Left lung (tissue), 10 donors: ENCODE data around the gene CACNA1C. TPM values are rescaled to one million over a fixed set of nuclear protein-coding genes. Genes with fewer than 3 reads are reported as not detected.
A peak's percentile ranks its signal among the peaks of the same experiment; 100 is the strongest.

Source experiments
- ATAC-seq: fragments of 200-7000 bp; cut with Tn5 transposase; one replicate; pipeline ENCODE4 v1.9.1; 2020; ENCODE audit warnings: moderate library complexity
- DNase-seq, 4 donors: peaks; one replicate each; pipeline ENCODE4 v3.0.0-alpha.2; 2013 to 2020
- H3K27ac ChIP-seq, 2 donors: fragments of 200-600 bp; sonication (generic) in 1 of 2; one replicate each; pipeline versions ENCODE4 v1.5.0 to v1.8.0; 2020 to 2021
- H3K27me3 ChIP-seq, 2 donors: fragments of 200-600 bp; sonication (generic) in 1 of 2; one replicate each; pipeline versions ENCODE4 v1.5.0 to v1.8.0; 2020 to 2021
- H3K36me3 ChIP-seq, 2 donors: fragments of 200-600 bp; sonication (generic) in 1 of 2; one replicate each; pipeline versions ENCODE4 v1.5.0 to v1.8.0; 2020 to 2021
- H3K4me1 ChIP-seq, 2 donors: fragments of 200-600 bp; one replicate each; pipeline ENCODE4 v1.8.0; 2021
- H3K4me3 ChIP-seq, 2 donors: fragments of 200-600 bp; sonication (generic) in 1 of 2; one replicate each; pipeline versions ENCODE4 v1.5.0 to v1.8.0; 2020 to 2021; ENCODE audit warnings: mild to moderate bottlenecking in 1 of 2
- H3K9me3 ChIP-seq, 2 donors: fragments of 200-600 bp; sonication (generic) in 1 of 2; one replicate each; pipeline versions ENCODE4 v1.5.0 to v1.8.0; 2020 to 2021
- intact Hi-C, 2 donors: fragments of 100-400 bp; cut with DNase I; formaldehyde crosslinking; loops; one replicate each; pipeline versions ENCODE4 v1.11.2 to v1.14.2; 2022
- polyA plus RNA-seq, 6 donors: library from polyadenylated mRNA; unstranded; fragments of 120-200 nt; gene quantifications; one replicate each; pipeline ENCODE4 v1.2.1, GENCODE V29; 2013; ENCODE audit not compliant: insufficient read length in 6 of 6
- total RNA-seq, 2 donors: library from RNA; stranded (reverse); fragmentation: NEBNext Ultra II Directional; extraction: Animal tissue kit (Norgen Biotek cat#: 25700); gene quantifications; one replicate each; pipeline ENCODE4 v1.2.1, GENCODE V29; 2021
- TF ChIP-seq, protein P1 (sequence below), 2 donors: fragments of 200-600 bp; sonication (generic) in 1 of 2; IDR thresholded peaks; one replicate each; pipeline versions ENCODE4 v1.5.0 to v1.8.0; 2021; ENCODE audit warnings: antibody characterized with exemption in 2 of 2
- donor health status: DM: no; HTN: yes; CAD: no.
- donor health status: DM: no; HTN: no; CAD: no.

CACNA1C gene
- total and polyA plus RNA-seq, 8 donors, result 11.9 to 21.9 (median 14.2) TPM

DNA sequence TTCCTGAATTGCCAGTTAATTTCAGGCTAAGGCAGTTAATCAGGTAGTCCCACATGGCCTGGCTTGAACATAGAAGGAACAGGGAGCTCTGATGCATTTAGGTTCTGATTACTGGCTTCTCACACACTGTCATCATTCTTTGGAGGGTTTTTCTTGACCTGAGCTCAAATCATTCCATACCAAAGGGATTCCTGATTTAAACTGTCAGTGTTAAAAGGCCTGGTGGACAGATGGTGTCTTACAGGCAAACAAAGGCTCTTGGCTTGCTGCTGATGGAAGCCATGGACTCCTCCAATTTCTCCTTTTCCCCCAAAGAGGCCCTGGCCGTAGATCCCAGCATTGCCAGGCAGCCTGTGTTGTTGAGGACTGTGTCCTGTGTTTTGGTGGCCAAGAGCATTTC lies 30.2 kb downstream of the CACNA1C start:
- H3K27ac ChIP-seq, result no peak overlapping the region
- ATAC-seq, result no peak

DNA sequence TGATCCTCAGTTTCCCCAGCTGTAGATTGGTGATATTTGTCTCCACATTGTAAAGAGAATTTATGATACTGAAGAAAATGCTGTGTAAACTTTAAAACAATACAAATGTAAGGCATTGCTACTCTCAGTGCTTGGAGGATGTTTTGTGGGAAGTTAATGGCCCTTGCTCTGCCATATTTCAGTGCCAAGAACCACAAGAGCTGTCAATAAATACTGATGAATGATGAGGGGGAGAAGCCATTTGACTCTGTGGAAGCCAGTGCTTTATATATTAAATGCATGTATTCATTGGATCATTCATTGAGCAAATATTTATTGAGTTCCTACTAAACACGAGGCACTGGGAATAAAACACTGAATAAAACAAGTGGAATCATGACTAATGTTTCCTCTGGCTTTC lies 30.8 kb downstream of the CACNA1C start:
- Histone ChIP-seq H3K9me3 (peaks cover 0 to 2% of the 10 kb centered on the region in 2 donors), H3K4me1 (no peaks in the 10 kb centered on the region), H3K27ac (no peak overlapping the region), H3K27me3 (no peaks in the 10 kb centered on the region), H3K4me3 (no peak overlapping the region), H3K36me3 (no peaks in the 10 kb centered on the region)
- intact Hi-C loops, result no loop called here
- ATAC-seq (no peak), DNase-seq (no peak)
- TF ChIP-seq, protein P1, sequence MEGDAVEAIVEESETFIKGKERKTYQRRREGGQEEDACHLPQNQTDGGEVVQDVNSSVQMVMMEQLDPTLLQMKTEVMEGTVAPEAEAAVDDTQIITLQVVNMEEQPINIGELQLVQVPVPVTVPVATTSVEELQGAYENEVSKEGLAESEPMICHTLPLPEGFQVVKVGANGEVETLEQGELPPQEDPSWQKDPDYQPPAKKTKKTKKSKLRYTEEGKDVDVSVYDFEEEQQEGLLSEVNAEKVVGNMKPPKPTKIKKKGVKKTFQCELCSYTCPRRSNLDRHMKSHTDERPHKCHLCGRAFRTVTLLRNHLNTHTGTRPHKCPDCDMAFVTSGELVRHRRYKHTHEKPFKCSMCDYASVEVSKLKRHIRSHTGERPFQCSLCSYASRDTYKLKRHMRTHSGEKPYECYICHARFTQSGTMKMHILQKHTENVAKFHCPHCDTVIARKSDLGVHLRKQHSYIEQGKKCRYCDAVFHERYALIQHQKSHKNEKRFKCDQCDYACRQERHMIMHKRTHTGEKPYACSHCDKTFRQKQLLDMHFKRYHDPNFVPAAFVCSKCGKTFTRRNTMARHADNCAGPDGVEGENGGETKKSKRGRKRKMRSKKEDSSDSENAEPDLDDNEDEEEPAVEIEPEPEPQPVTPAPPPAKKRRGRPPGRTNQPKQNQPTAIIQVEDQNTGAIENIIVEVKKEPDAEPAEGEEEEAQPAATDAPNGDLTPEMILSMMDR (IDR thresholded peaks at IDR 0.05), result no peak

More for the DNA sequence above, 30.2 kb downstream of the CACNA1C start:
- no peak overlapping the region for H3K4me3 ChIP-seq
- no peaks in the 10 kb centered on the region for H3K27me3 ChIP-seq
- peaks cover 0 to 2% of the 10 kb centered on the region in 2 donors for H3K9me3 ChIP-seq
- no peak for DNase-seq
- H3K36me3 ChIP-seq, result no peaks in the 10 kb centered on the region
- intact Hi-C loops, result no loop called here
- H3K4me1 ChIP-seq, result no peaks in the 10 kb centered on the region
- TF ChIP-seq, protein P1 (IDR thresholded peaks at IDR 0.05), result no peak

DNA sequence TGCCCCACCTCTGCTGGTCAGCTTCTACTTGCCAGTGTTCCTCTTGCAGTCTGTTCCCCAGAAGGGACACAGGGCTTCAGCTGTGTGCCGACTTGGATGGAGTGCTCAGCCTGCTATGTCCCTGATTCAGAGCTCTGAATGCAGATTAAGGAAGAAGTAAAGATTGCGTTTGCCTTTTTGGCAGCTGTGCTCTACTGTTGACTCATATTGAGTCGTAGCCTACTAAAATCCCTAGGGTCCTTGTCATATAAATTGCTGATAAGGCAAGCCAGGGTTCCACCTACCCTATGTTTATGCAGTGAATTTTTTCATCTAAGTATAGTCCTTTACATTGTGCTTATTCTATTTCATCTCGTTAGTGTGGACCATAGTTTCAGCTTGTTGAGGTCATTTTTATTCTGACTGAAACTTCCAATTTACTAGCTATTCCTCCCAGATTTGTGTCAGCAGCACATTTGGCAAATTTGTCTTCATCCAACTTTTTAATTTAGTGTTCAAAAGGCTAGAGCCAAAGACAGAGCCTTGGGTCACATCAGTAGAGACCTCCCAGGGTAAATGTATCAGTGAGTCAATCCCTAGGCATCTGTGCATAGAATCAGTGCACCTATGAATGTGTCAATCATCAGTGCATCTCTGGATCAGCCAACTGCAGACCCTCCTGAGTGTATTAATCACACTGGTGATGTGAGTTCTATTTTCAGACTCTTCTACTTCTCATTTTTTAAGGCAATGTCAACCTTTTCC lies 31.9 kb downstream of the CACNA1C start:
- Histone ChIP-seq H3K27ac (peak overlapping the region in 1 of 2 donors; percentile 16), H3K36me3 (no peaks in the 10 kb centered on the region), H3K4me3 (no peak overlapping the region), H3K27me3 (no peaks in the 10 kb centered on the region), H3K9me3 (peaks cover 0 to 2% of the 10 kb centered on the region in 2 donors), H3K4me1 (no peaks in the 10 kb centered on the region)
- TF ChIP-seq, protein P1 (IDR thresholded peaks at IDR 0.05), result no peak
- no peak for ATAC-seq
- intact Hi-C loops, result no loop called here
- DNase-seq, result no peak

DNA sequence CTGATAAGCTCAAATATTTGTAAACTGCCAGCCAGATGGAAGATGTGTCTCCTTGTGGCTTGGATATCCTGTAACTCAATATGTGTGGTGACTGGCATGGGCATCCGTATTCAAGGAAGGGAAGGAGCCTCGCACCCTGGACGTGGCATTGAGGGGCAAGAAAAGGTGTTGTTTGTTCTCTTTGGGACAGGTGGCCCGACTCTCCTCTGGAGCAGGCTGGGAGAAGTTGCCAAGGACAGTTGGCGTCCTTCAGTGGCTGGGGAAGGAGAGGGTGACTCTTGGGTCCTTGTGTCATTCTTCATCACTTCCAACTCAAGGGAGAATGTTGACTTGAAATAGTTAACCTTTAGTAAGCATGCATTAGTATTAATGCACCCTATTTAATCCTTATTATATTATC lies 39.6 kb downstream of the CACNA1C start:
- intact Hi-C loops, result no loop called here
- no peak overlapping the region for H3K4me3 ChIP-seq
- H3K36me3 ChIP-seq, result no peaks in the 10 kb centered on the region
- peaks cover 0 to 10% of the 10 kb centered on the region in 2 donors for H3K4me1 ChIP-seq
- ATAC-seq (no peak), DNase-seq (no peak)
- no peaks in the 10 kb centered on the region for H3K27me3 ChIP-seq
- TF ChIP-seq, protein P1 (IDR thresholded peaks at IDR 0.05), result no peak
- H3K27ac ChIP-seq, result no peak overlapping the region
- H3K9me3 ChIP-seq, result no peaks in the 10 kb centered on the region

DNA sequence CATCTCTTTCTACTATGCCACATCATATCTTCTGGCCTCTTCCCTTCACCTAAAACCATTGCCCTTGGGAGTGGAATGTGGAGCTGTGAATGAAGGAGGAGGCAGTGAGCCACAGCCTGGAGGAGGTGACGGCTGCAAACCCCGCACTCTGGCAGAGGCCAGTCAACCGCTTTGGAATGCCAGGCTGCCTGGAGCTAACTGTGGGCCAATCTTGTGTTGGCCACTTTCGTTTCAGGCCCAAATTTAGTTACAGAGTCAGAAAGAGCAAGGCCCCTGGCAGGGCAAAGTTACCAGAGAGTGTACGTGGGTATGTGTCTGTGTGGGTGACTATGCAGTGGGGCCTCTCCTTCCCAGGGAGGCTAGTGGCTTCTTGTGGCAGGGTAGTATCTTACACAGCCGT lies 40.1 kb downstream of the CACNA1C start:
- TF ChIP-seq, protein P1 (IDR thresholded peaks at IDR 0.05), result no peak
- no peaks in the 10 kb centered on the region for H3K9me3 ChIP-seq
- ATAC-seq (no peak), DNase-seq (no peak)
- no peaks in the 10 kb centered on the region for H3K27me3 ChIP-seq
- no peak overlapping the region for H3K27ac ChIP-seq
- peaks cover 0 to 10% of the 10 kb centered on the region in 2 donors for H3K4me1 ChIP-seq
- H3K36me3 ChIP-seq, result no peaks in the 10 kb centered on the region
- intact Hi-C loops, result no loop called here
- H3K4me3 ChIP-seq, result no peak overlapping the region
